ENCODE measurements around the gene TMTC1. TPM values are rescaled to one million over a fixed set of nuclear protein-coding genes. Genes with fewer than 3 reads are reported as not detected.

Gene TMTC1
- total RNA-seq, 2 donors from 2014 or later, result 15.6 to 20.1 TPM

DNA sequence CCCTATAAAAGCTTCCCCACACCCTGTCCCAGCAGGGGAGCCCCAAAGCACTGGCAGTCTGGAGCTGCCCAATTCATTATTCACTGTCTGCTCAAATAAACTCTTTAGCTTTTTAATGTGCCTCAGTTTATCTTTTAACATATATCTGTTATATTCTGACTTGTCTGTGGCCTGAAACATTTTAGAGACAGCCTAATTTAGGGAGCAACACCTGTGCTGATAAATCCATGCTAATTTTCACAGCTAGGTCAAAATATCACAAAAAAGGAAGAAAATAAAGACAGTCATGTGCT, 32.9 kb downstream of the TMTC1 start:
- no peaks in the 10 kb centered on the region for H3K27me3 ChIP-seq
- no peak overlapping the region for H3K27ac ChIP-seq
- TF ChIP-seq POLR2A (IDR thresholded peaks at IDR 0.05) (no peak), CTCF (IDR thresholded peaks at IDR 0.05) (no peak)
- H3K4me3 ChIP-seq, result no peak overlapping the region
- DNase-seq (no peak), ATAC-seq (no peak)
- intact Hi-C loops (cut with DNase I), result no loop called here
- H3K9me3 ChIP-seq, result no peaks in the 10 kb centered on the region
- no peaks in the 10 kb centered on the region for H3K4me1 ChIP-seq
- H3K36me3 ChIP-seq (replicated peaks in 1 of 2; ENCODE audit: insufficient read depth in 1 of 2, low read depth in 2 of 2), result no peaks in the 10 kb centered on the region

DNA sequence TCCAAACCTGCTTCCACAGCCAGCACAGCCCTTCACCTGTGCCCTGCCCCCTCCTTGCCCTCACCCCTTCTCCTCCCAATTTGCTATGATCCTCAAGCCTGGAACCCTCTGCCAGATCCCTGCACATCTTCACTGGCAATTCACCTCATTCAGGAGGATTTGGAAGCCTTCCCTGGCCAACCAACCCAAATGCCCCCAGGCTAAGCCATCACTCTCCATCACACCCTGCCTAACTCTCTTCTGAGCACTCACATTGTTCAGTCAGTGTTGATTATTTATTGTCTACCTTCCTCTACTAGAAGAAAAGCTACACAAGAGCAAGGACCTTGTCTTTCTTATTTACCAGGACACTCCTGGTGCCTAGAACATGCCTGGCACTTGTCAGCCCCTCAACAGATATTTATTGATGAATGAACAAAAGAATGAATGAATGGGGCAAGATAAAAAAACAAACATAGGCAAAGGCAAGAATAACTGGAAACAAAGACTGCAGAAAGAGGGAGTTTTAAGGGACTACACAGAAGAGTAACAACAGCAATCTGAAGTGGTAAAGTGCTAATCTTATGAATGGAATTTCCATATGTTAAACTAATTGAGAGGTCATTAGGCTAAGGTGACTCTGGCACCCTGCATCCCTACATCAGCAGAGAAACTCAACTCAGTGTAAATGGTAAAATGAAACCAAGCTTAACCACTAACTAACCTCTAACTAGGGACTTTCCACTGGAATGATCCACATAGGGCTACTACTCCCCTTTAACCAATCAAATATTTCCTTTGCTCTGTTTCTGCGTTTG, 33.4 kb downstream of the TMTC1 start:
- WGBS, 2 donors, result 27 to 39% methylated on average over 1 of the region's 1 CpG
- TF ChIP-seq CTCF (IDR thresholded peaks at IDR 0.05) (no peak), POLR2A (IDR thresholded peaks at IDR 0.05) (no peak)
- H3K9me3 ChIP-seq, result no peaks in the 10 kb centered on the region
- H3K4me1 ChIP-seq, result no peaks in the 10 kb centered on the region
- no peak overlapping the region for H3K27ac ChIP-seq
- no peaks in the 10 kb centered on the region for H3K27me3 ChIP-seq
- no peaks in the 10 kb centered on the region for H3K36me3 ChIP-seq (replicated peaks in 1 of 2; ENCODE audit: insufficient read depth in 1 of 2, low read depth in 2 of 2)
- intact Hi-C loops (cut with DNase I), result no loop called here
- H3K4me3 ChIP-seq, result no peak overlapping the region
- no peak for DNase-seq
- no peak for ATAC-seq

DNA sequence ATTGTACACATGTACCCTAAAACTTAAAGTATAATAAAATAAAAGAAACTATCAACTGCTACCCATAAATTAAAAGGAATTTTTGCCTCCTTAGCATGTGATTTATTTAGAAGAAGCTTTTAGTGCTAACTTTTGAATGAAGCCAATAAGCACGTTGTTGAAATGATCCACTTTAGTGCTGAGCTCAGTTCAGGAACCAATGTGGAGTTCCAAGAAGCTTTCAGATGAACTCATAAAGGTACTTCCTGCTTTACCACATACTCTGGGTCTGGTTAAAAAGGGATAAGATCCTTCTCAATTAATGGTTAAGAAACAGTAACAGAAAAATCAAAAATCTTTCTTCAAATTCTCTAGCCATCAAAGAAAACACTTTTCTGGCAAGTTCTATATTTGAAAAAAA, 39.4 kb downstream of the TMTC1 start:
- Histone ChIP-seq H3K9me3 (no peaks in the 10 kb centered on the region), H3K36me3 (replicated peaks in 1 of 2; ENCODE audit: insufficient read depth in 1 of 2, low read depth in 2 of 2) (no peaks in the 10 kb centered on the region), H3K4me3 (no peak overlapping the region), H3K4me1 (no peaks in the 10 kb centered on the region), H3K27ac (no peak overlapping the region), H3K27me3 (no peaks in the 10 kb centered on the region)
- intact Hi-C loops (cut with DNase I), result no loop called here
- WGBS, 2 donors, result 0% methylated on average over 1 of the region's 1 CpG
- no peak for TF ChIP-seq CTCF (IDR thresholded peaks at IDR 0.05)
- no peak for ATAC-seq
- no peak for DNase-seq

GRCh38 chr12:29743801-29744200, 39.9 kb downstream of the TMTC1 start:
- intact Hi-C loops (cut with DNase I), result no loop called here
- WGBS, 2 donors, result 39% methylated on average over 3 of the region's 3 CpGs

More at GRCh38 chr12:29743801-29744200, 39.9 kb downstream of the TMTC1 start:
- H3K36me3 ChIP-seq (replicated peaks in 1 of 2; ENCODE audit: insufficient read depth in 1 of 2, low read depth in 2 of 2), result no peaks in the 10 kb centered on the region
- no peaks in the 10 kb centered on the region for H3K27me3 ChIP-seq
- H3K27ac ChIP-seq, result no peak overlapping the region
- DNase-seq, result no peak
- no peak for ATAC-seq
- H3K4me3 ChIP-seq, result no peak overlapping the region
- no peaks in the 10 kb centered on the region for H3K4me1 ChIP-seq
- no peaks in the 10 kb centered on the region for H3K9me3 ChIP-seq
- no peak for TF ChIP-seq CTCF (IDR thresholded peaks at IDR 0.05)
- TF ChIP-seq POLR2A (IDR thresholded peaks at IDR 0.05), result no peak

Data from body of pancreas (tissue), 4 donors.